Bronchial epithelial cell (primary cell): ENCODE measurements around the gene TRPM6. TPM values are rescaled to one million over a fixed set of nuclear protein-coding genes. Genes with fewer than 3 reads are reported as not detected.

Experiments
- total RNA-seq: library from RNA; depleted of rRNA; stranded (reverse); fragments of >200 nt; gene quantifications from 2 replicates; pipeline ENCODE4 v1.2.1, GENCODE V29; 2014

The TRPM6 gene
- total RNA-seq, 1 donor from 2014 or later: under 0.01 TPM

Other genes starting within 250 kb of the TRPM6 start
- gene C9orf40, start 65.0 kb upstream of the TRPM6 start, total RNA-seq: 3.1 and 3.2 TPM in 2 replicates
- 20.1 and 28.4 TPM in 2 replicates for gene CARNMT1, start 140.4 kb upstream of the TRPM6 start, total RNA-seq
- gene NMRK1, start 200.2 kb upstream of the TRPM6 start, total RNA-seq: 16.0 and 16.8 TPM in 2 replicates
- gene OSTF1, start 200.6 kb upstream of the TRPM6 start, total RNA-seq: 71.1 and 103 TPM in 2 replicates